Dermis blood vessel endothelial cell (primary cell): ENCODE data around the gene C12orf57. TPM values are rescaled to one million over a fixed set of nuclear protein-coding genes. Genes with fewer than 3 reads are reported as not detected.

Source experiments
- DNase-seq: peaks from one replicate; pipeline ENCODE4 v3.0.0; 2010
- total RNA-seq: library from RNA; depleted of rRNA; stranded (reverse); fragments of >200 nt; gene quantifications from 2 replicates; pipeline ENCODE4 v1.2.3, GENCODE V29; 2014

C12orf57 gene
- total RNA-seq, 1 donor from 2014 or later: 177 TPM

- DNase-seq: no peak
Observed at GRCh38 chr12:6954316-6955107, 10.7 kb downstream of the C12orf57 start.

- DNase-seq: no peak
Observed at GRCh38 chr12:6955108-6956020, 11.5 kb downstream of the C12orf57 start.

- no peak for DNase-seq
Observed at GRCh38 chr12:6956021-6956727, 12.4 kb downstream of the C12orf57 start.

- DNase-seq: no peak
Observed at GRCh38 chr12:6957151-6957701, 13.4 kb downstream of the C12orf57 start.

GRCh38 chr12:6957741-6958608 is 14.2 kb downstream of the C12orf57 start:
- DNase-seq: no peak

GRCh38 chr12:6958609-6959057 is 14.8 kb downstream of the C12orf57 start:
- no peak for DNase-seq

GRCh38 chr12:6959058-6959804 is 15.4 kb downstream of the C12orf57 start:
- peak; percentile 27 for DNase-seq

- DNase-seq: no peak
Observed at GRCh38 chr12:6959805-6960592, 16.2 kb downstream of the C12orf57 start.

GRCh38 chr12:6960593-6961277 is 16.9 kb downstream of the C12orf57 start:
- DNase-seq: no peak

- peak; percentile 39 for DNase-seq
Observed at GRCh38 chr12:6961278-6961694, 17.5 kb downstream of the C12orf57 start.

- DNase-seq: peak; percentile 74
Observed at GRCh38 chr12:6961695-6962284, 18.0 kb downstream of the C12orf57 start.

- DNase-seq: no peak
Observed at GRCh38 chr12:6962285-6963015, 18.6 kb downstream of the C12orf57 start.

- DNase-seq: no peak
Observed at GRCh38 chr12:6963016-6963731, 19.4 kb downstream of the C12orf57 start.

- DNase-seq: no peak
Observed at GRCh38 chr12:6963791-6964413, 20.1 kb downstream of the C12orf57 start.

- DNase-seq: no peak
Observed at GRCh38 chr12:6964605-6965025, 20.8 kb downstream of the C12orf57 start.

- peak; percentile 94 for DNase-seq
Observed at GRCh38 chr12:6965026-6965661, 21.3 kb downstream of the C12orf57 start.
